Activated CD4-positive, alpha-beta memory T cell treated with anti-CD3 and anti-CD28 coated beads for 36 hours (primary cell): ENCODE data around the gene C10orf105. TPM values are rescaled to one million over a fixed set of nuclear protein-coding genes. Genes with fewer than 3 reads are reported as not detected.

Source experiments
- CTCF ChIA-PET: fragments of 350-600 bp; sonication (Branson Sonifier 250); formaldehyde crosslinking; loops from one replicate; lab custom pipeline; 2021; ENCODE audit warnings: antibody characterized with exemption, inconsistent platforms; lab: Charles Lee
- POLR2A ChIA-PET: fragments of 350-600 bp; sonication (Branson Sonifier 250); formaldehyde crosslinking; loops from one replicate; lab custom pipeline; 2021; ENCODE audit warnings: antibody characterized with exemption; lab: Charles Lee
- DNase-seq: peaks from one replicate; pipeline ENCODE4 v3.0.0-alpha.2; 2020
- H3K27ac Mint-ChIP-seq: one replicate; pipeline ENCODE4 v1.8.0; 2021; ENCODE audit warnings: mixed read lengths
- H3K27me3 Mint-ChIP-seq: one replicate; pipeline ENCODE4 v1.8.0; 2021; ENCODE audit warnings: mixed read lengths
- H3K36me3 Mint-ChIP-seq: one replicate; pipeline ENCODE4 v1.8.0; 2021; ENCODE audit warnings: mixed read lengths
- H3K4me1 Mint-ChIP-seq: one replicate; pipeline ENCODE4 v1.8.0; 2021; ENCODE audit warnings: low read depth, mixed read lengths
- H3K4me3 Mint-ChIP-seq: one replicate; pipeline ENCODE4 v1.8.0; 2021; ENCODE audit warnings: mild to moderate bottlenecking, mixed read lengths
- H3K9me3 Mint-ChIP-seq: one replicate; pipeline ENCODE4 v1.8.0; 2021; ENCODE audit warnings: mixed read lengths
- intact Hi-C: fragments of 100-400 bp; cut with micrococcal nuclease; formaldehyde crosslinking; loops from one replicate; pipeline ENCODE4 v1.15.1; 2023
- total RNA-seq, 2 experiments: library from RNA; stranded (reverse); gene quantifications; one replicate each; pipeline ENCODE4 v1.2.3, GENCODE V29; 2021

C10orf105 gene
- total RNA-seq, 2 experiments from 2014 or later = 0.63 to 0.76 TPM

GRCh38 chr10:71750124-71750841, 30.7 kb upstream of the C10orf105 start:
- ChIA-PET CTCF (interaction anchor here (0.9 to 2.6 kb wide), 2 partner anchors 23 to 24 kb away, joined by 4 to 15 read pairs; partner anchors contain the start of gene VSIR), POLR2A (interaction anchor here (3.2 kb wide), 1 partner anchor 22 kb away, joined by 17 read pairs; the partner anchor contains the start of gene VSIR)
- H3K4me3 Mint-ChIP-seq = peak overlapping the region; percentile 11
- intact Hi-C loops = no loop called here
- no peak for DNase-seq
- peaks cover 97% of the 10 kb centered on the region for H3K4me1 Mint-ChIP-seq
- no peaks in the 10 kb centered on the region for H3K27me3 Mint-ChIP-seq
- H3K36me3 Mint-ChIP-seq = peaks cover 49% of the 10 kb centered on the region
- no peaks in the 10 kb centered on the region for H3K9me3 Mint-ChIP-seq
- H3K27ac Mint-ChIP-seq = peak overlapping the region; percentile 98

GRCh38 chr10:71749396-71749795, 29.8 kb upstream of the C10orf105 start:
- DNase-seq = no peak
- intact Hi-C loops = loop anchor here (2.0 kb wide), 1 partner anchor 19 kb away; no protein-coding TSS in a partner anchor
- H3K36me3 Mint-ChIP-seq = peaks cover 46% of the 10 kb centered on the region
- peak overlapping the region; percentile 73 for H3K4me3 Mint-ChIP-seq
- H3K27me3 Mint-ChIP-seq = no peaks in the 10 kb centered on the region
- ChIA-PET CTCF (interaction anchor here (0.7 to 4.5 kb wide), 13 partner anchors 8 to 147 kb away, joined by 3 to 20 read pairs (median 6); partner anchors contain the start of gene VSIR), POLR2A (interaction anchor here (0.7 to 4.2 kb wide), 10 partner anchors 8 to 41 kb away, joined by 3 to 33 read pairs (median 8); partner anchors contain the start of gene VSIR)
- H3K9me3 Mint-ChIP-seq = no peaks in the 10 kb centered on the region
- H3K4me1 Mint-ChIP-seq = peaks cover 97% of the 10 kb centered on the region
- H3K27ac Mint-ChIP-seq = peak overlapping the region; percentile 98

- Mint-ChIP-seq H3K36me3 (peaks cover 40% of the 10 kb centered on the region), H3K4me1 (peaks cover 97% of the 10 kb centered on the region)
- CTCF ChIA-PET = interaction anchor here (0.6 to 4.5 kb wide), 14 partner anchors 9 to 148 kb away, joined by 3 to 20 read pairs (median 6); partner anchors contain the start of gene VSIR
Observed at GRCh38 chr10:71748671-71749191, 29.2 kb upstream of the C10orf105 start.

GRCh38 chr10:71747551-71748523, 28.3 kb upstream of the C10orf105 start:
- peak overlapping the region; percentile 73 for H3K4me3 Mint-ChIP-seq
- intact Hi-C loops = loop anchor here (1.0 to 2.0 kb wide), 5 partner anchors 9 to 103 kb away; partner anchors contain the start of gene PSAP
- ChIA-PET CTCF (interaction anchor here (0.9 to 4.5 kb wide), 16 partner anchors 10 to 51 kb away, joined by 3 to 22 read pairs (median 6); partner anchors contain the start of gene VSIR), POLR2A (interaction anchor here (0.8 to 4.2 kb wide), 12 partner anchors 9 to 26 kb away, joined by 3 to 33 read pairs (median 8); partner anchors contain the start of gene VSIR)
- peaks cover 97% of the 10 kb centered on the region for H3K4me1 Mint-ChIP-seq
- peaks cover 32% of the 10 kb centered on the region for H3K36me3 Mint-ChIP-seq
- no peaks in the 10 kb centered on the region for H3K9me3 Mint-ChIP-seq
- H3K27ac Mint-ChIP-seq = peak overlapping the region; percentile 98
- no peak for DNase-seq
- H3K27me3 Mint-ChIP-seq = no peaks in the 10 kb centered on the region

More at GRCh38 chr10:71748671-71749191, 29.2 kb upstream of the C10orf105 start:
- peak overlapping the region; percentile 73 for H3K4me3 Mint-ChIP-seq
- H3K27me3 Mint-ChIP-seq = no peaks in the 10 kb centered on the region
- no peaks in the 10 kb centered on the region for H3K9me3 Mint-ChIP-seq
- intact Hi-C loops = loop anchor here (1.0 to 2.0 kb wide), 5 partner anchors 9 to 103 kb away; partner anchors contain the start of gene PSAP
- peak; percentile 91 for DNase-seq
- POLR2A ChIA-PET = interaction anchor here (0.7 to 4.2 kb wide), 11 partner anchors 9 to 41 kb away, joined by 3 to 33 read pairs (median 6); partner anchors contain the start of gene VSIR
- peak overlapping the region; percentile 98 for H3K27ac Mint-ChIP-seq

GRCh38 chr10:71747039-71747531, 27.5 kb upstream of the C10orf105 start:
- Mint-ChIP-seq H3K36me3 (peaks cover 25% of the 10 kb centered on the region), H3K27ac (peak overlapping the region; percentile 98), H3K4me1 (peaks cover 97% of the 10 kb centered on the region), H3K27me3 (no peaks in the 10 kb centered on the region), H3K9me3 (peaks cover 6% of the 10 kb centered on the region), H3K4me3 (no peak overlapping the region)
- ChIA-PET POLR2A (interaction anchor here (1.0 to 4.2 kb wide), 6 partner anchors 10 to 25 kb away, joined by 3 to 33 read pairs (median 9); partner anchors contain the start of gene VSIR), CTCF (interaction anchor here (0.7 to 4.5 kb wide), 11 partner anchors 10 to 49 kb away, joined by 3 to 22 read pairs (median 6); partner anchors contain the start of gene VSIR)
- DNase-seq = no peak
- intact Hi-C loops = no loop called here

- Mint-ChIP-seq H3K27ac (peak overlapping the region; percentile 98), H3K27me3 (no peaks in the 10 kb centered on the region), H3K4me1 (peaks cover 97% of the 10 kb centered on the region), H3K9me3 (peaks cover 6% of the 10 kb centered on the region), H3K4me3 (no peak overlapping the region), H3K36me3 (peaks cover 22% of the 10 kb centered on the region)
- POLR2A ChIA-PET = interaction anchor here (1.0 to 4.2 kb wide), 4 partner anchors 9 to 20 kb away, joined by 3 to 33 read pairs (median 8); no protein-coding TSS in a partner anchor
- DNase-seq = peak; percentile 64
- intact Hi-C loops = no loop called here
- CTCF ChIA-PET = interaction anchor here (0.7 to 4.5 kb wide), 10 partner anchors 9 to 48 kb away, joined by 3 to 22 read pairs (median 6); partner anchors contain the start of gene VSIR
Observed at GRCh38 chr10:71746344-71747037, 26.9 kb upstream of the C10orf105 start.

GRCh38 chr10:71745664-71746250, 26.2 kb upstream of the C10orf105 start:
- H3K27me3 Mint-ChIP-seq = no peaks in the 10 kb centered on the region
- POLR2A ChIA-PET = interaction anchor here (1.4 to 4.2 kb wide), 3 partner anchors 11 to 19 kb away, joined by 5 to 33 read pairs (median 12); no protein-coding TSS in a partner anchor
- peaks cover 18% of the 10 kb centered on the region for H3K36me3 Mint-ChIP-seq
- peak overlapping the region; percentile 98 for H3K27ac Mint-ChIP-seq
- CTCF ChIA-PET = interaction anchor here (1.2 to 4.5 kb wide), 8 partner anchors 8 to 48 kb away, joined by 3 to 22 read pairs (median 6); partner anchors contain the start of gene VSIR
- peaks cover 100% of the 10 kb centered on the region for H3K4me1 Mint-ChIP-seq
- intact Hi-C loops = no loop called here
- H3K4me3 Mint-ChIP-seq = no peak overlapping the region
- no peak for DNase-seq
- peaks cover 6% of the 10 kb centered on the region for H3K9me3 Mint-ChIP-seq

GRCh38 chr10:71744897-71745663, 25.5 kb upstream of the C10orf105 start:
- H3K4me1 Mint-ChIP-seq = peaks cover 100% of the 10 kb centered on the region
- H3K36me3 Mint-ChIP-seq = peaks cover 13% of the 10 kb centered on the region
- H3K27ac Mint-ChIP-seq = peak overlapping the region; percentile 98
- no peaks in the 10 kb centered on the region for H3K27me3 Mint-ChIP-seq
- ChIA-PET POLR2A (interaction anchor here (0.9 to 4.2 kb wide), 2 partner anchors 18 kb away, joined by 3 to 33 read pairs; no protein-coding TSS in a partner anchor), CTCF (interaction anchor here (1.5 to 4.5 kb wide), 6 partner anchors 11 to 47 kb away, joined by 3 to 22 read pairs (median 10); partner anchors contain the start of gene VSIR)
- peaks cover 6% of the 10 kb centered on the region for H3K9me3 Mint-ChIP-seq
- DNase-seq = no peak
- H3K4me3 Mint-ChIP-seq = no peak overlapping the region
- intact Hi-C loops = no loop called here

GRCh38 chr10:71743866-71744265, 24.3 kb upstream of the C10orf105 start:
- H3K27ac Mint-ChIP-seq = peak overlapping the region; percentile 88
- CTCF ChIA-PET = interaction anchor here (0.9 to 3.5 kb wide), 7 partner anchors 11 to 47 kb away, joined by 3 to 9 read pairs (median 3); no protein-coding TSS in a partner anchor
- peaks cover 6% of the 10 kb centered on the region for H3K9me3 Mint-ChIP-seq
- no peaks in the 10 kb centered on the region for H3K27me3 Mint-ChIP-seq
- DNase-seq = no peak
- POLR2A ChIA-PET = interaction anchor here (1.5 to 5.5 kb wide), 3 partner anchors 13 to 24 kb away, joined by 6 to 33 read pairs (median 12); no protein-coding TSS in a partner anchor
- intact Hi-C loops = no loop called here
- no peak overlapping the region for H3K4me3 Mint-ChIP-seq
- H3K4me1 Mint-ChIP-seq = peaks cover 100% of the 10 kb centered on the region
- peaks cover 6% of the 10 kb centered on the region for H3K36me3 Mint-ChIP-seq
